Ectodermal cell (in vitro differentiated cells): Measurements from ENCODE around the gene TPM3.

Experiments used
- H3K27ac ChIP-seq: 2 replicates; pipeline ENCODE4 v1.7.0; 2013; ENCODE audit warnings: mild to moderate bottlenecking, low read depth, low read length; ENCODE audit not compliant: insufficient read depth, poor library complexity, severe bottlenecking
- H3K27me3 ChIP-seq: 2 replicates; pipeline ENCODE4 v1.7.0; 2013; ENCODE audit warnings: mild to moderate bottlenecking, low read length; ENCODE audit not compliant: insufficient read depth, control insufficient read depth, poor library complexity, severe bottlenecking
- H3K36me3 ChIP-seq: one replicate; pipeline ENCODE4 v1.7.0; 2013; ENCODE audit warnings: low read length; ENCODE audit not compliant: control insufficient read depth, insufficient read depth
- H3K4me1 ChIP-seq: one replicate; pipeline ENCODE4 v1.7.0; 2013; ENCODE audit warnings: low read length; ENCODE audit not compliant: control insufficient read depth, insufficient read depth
- H3K4me3 ChIP-seq: 2 replicates; pipeline ENCODE4 v1.7.0; 2013; ENCODE audit warnings: low read depth, low read length, control low read depth; ENCODE audit not compliant: insufficient read depth
- H3K9me3 ChIP-seq: 2 replicates; pipeline ENCODE4 v1.7.0; 2013; ENCODE audit warnings: mild to moderate bottlenecking, low read length, moderate library complexity; ENCODE audit not compliant: control insufficient read depth
- WGBS, 2 experiments: methylation state at CpG; one replicate each; pipeline ENCODE4 v1.1.7; 2013; ENCODE audit warnings: missing lambda C conversion rate in 2 of 2; 5-methylcytosine and 5-hydroxymethylcytosine counted together

TPM3 gene

GRCh38 chr1:154222918-154223317 is 31.0 kb upstream of the TPM3 start:
- no peak overlapping the region for H3K27ac ChIP-seq
- peaks cover 24% of the 10 kb centered on the region for H3K36me3 ChIP-seq
- no peak overlapping the region for H3K4me3 ChIP-seq
- 100% methylated on average over 1 of the region's 1 CpG for WGBS, 2 experiments
- H3K4me1 ChIP-seq = peaks cover 12% of the 10 kb centered on the region
- H3K27me3 ChIP-seq = no peaks in the 10 kb centered on the region
- no peaks in the 10 kb centered on the region for H3K9me3 ChIP-seq

GRCh38 chr1:154222518-154222917 is 30.6 kb upstream of the TPM3 start:
- 90% methylated on average over 1 of the region's 1 CpG; no CpG with 5 or more reads in 1 of the 2 experiments for WGBS, 2 experiments
- H3K4me1 ChIP-seq = peaks cover 12% of the 10 kb centered on the region
- no peaks in the 10 kb centered on the region for H3K9me3 ChIP-seq
- peak overlapping the region; percentile 99 for H3K4me3 ChIP-seq
- peaks cover 23% of the 10 kb centered on the region for H3K36me3 ChIP-seq
- no peaks in the 10 kb centered on the region for H3K27me3 ChIP-seq
- no peak overlapping the region for H3K27ac ChIP-seq

DNA sequence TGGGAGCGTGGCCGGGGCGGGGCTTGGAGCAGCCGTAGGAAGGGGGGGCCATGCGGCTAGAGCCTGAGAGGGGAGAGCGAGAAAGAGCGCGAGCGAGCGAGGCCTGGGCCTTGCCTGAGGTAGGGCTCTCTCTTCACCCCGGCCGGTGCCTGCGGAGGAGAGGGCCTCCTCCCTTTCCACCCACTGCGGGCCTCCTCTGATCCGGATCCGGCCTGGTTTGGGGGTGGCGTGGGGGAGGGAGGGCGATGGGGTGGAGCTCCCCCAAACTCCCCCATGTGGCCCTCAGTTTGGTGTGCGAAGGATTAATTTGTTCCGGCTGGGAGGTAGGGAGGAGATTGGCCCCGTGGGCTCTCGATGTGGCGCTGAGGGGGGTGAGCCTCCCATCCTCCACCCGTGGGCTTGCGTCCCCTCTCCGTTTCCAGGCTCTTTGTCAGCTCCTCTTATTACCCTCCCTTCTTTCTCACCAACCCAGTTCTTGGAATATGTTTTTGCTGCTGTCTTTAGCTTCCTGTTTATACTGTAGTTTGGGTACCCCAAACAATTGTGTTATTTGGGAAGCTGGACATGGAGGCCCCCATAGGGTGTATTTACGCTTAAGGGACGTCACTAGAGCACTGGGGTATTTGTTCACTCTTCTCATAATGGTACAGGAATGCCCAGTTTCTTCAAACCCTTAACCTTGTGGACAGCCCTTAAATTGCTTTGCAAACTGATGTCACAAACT is 29.5 kb upstream of the TPM3 start:
- Histone ChIP-seq H3K9me3 (no peaks in the 10 kb centered on the region), H3K27ac (peak overlapping the region; percentile 85), H3K36me3 (peaks cover 16% of the 10 kb centered on the region), H3K4me1 (peaks cover 12% of the 10 kb centered on the region), H3K4me3 (peak overlapping the region; percentile 99), H3K27me3 (no peaks in the 10 kb centered on the region)
- WGBS, 2 experiments = 1% methylated on average over 25 to 27 of the region's 28 CpGs

DNA sequence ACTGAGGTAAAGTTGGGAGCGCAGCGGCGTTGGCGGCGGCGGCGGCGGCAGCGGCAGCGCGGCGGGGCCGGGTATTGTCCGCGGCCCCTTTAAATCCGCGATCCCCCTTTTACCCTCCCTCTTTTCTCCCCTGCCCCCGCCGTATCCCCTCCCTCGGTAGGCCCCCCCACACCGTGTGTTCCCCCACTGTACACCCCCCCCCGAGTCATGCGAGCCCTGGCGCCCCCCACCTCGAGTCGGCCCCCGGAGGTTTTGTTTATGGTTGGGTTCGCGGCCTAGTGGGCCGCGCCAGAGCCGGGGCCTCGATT is 29.0 kb upstream of the TPM3 start:
- Histone ChIP-seq H3K4me1 (peaks cover 12% of the 10 kb centered on the region), H3K27me3 (no peaks in the 10 kb centered on the region), H3K36me3 (peaks cover 20% of the 10 kb centered on the region), H3K4me3 (peak overlapping the region; percentile 99), H3K9me3 (no peaks in the 10 kb centered on the region), H3K27ac (peak overlapping the region; percentile 85)
- 0% methylated on average over 29 to 31 of the region's 33 CpGs for WGBS, 2 experiments

DNA sequence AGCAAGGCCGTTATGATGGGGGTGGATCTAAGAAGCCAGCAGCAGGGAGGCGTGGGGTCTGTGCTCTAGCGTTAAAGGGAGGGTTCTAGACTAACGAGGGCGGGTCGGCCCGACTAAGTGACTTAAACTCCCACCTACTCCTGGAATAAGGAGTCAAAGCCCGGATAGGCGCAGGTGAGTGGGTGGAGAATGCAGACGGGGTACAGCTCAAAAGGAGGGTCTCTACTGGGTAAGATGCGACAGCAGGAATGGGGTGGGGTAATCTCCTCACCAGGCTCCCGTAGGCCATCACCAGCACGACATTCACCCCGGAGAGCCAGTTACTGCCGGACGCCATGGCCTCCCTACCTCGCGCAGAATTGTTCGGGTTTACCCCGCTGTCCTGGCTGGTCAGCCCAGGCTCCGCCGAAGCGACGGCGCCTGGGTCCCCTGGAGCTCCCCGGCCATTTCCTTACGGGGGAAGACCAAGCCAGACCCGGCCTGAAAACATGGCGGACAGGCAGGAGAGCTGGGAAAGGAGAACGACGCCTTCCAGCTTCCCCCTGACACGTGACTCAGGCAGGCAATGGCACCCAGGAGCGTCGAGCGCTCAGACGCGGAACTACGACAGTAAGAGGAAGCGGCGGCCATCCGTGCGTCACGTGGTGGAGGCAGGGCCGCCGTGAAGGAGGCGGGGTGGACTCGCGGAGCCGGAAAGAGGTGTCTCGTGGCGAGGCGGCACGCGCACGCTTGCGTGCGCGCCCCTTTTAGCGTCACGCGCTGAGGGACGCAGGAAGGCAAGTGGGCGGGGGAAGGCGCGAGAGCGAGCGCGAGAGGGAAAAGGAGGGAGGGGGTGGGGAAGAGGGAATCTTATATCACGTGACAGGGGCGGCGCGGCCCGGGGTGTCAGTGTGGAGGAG is 28.4 kb upstream of the TPM3 start, which contains the start of gene UBAP2L:
Gene UBAP2L (plus strand): TSS at position 885 of the 899 bp plus-strand sequence. CDS start 4,169 bp downstream, outside the sequence.
- H3K9me3 ChIP-seq = no peaks in the 10 kb centered on the region
- WGBS, 2 experiments = 0 to 1% methylated on average over 73 of the region's 73 CpGs
- H3K27me3 ChIP-seq = no peaks in the 10 kb centered on the region
- H3K27ac ChIP-seq = peak within 1 kb of the TSS; percentile 99
- peaks cover 16% of the 10 kb centered on the region for H3K36me3 ChIP-seq
- peak within 1 kb of the TSS; percentile 99 for H3K4me3 ChIP-seq
- H3K4me1 ChIP-seq = peaks cover 12% of the 10 kb centered on the region

GRCh38 chr1:154219541-154219940 is 27.6 kb upstream of the TPM3 start:
- 25 to 36% methylated on average over 5 of the region's 5 CpGs for WGBS, 2 experiments
- no peaks in the 10 kb centered on the region for H3K27me3 ChIP-seq
- peaks cover 12% of the 10 kb centered on the region for H3K4me1 ChIP-seq
- H3K9me3 ChIP-seq = no peaks in the 10 kb centered on the region
- peaks cover 18% of the 10 kb centered on the region for H3K36me3 ChIP-seq
- H3K4me3 ChIP-seq = peak overlapping the region; percentile 99
- peak overlapping the region; percentile 99 for H3K27ac ChIP-seq

GRCh38 chr1:154218545-154218944 is 26.6 kb upstream of the TPM3 start:
- Histone ChIP-seq H3K4me1 (peaks cover 12% of the 10 kb centered on the region), H3K27me3 (no peaks in the 10 kb centered on the region), H3K4me3 (peak overlapping the region; percentile 99), H3K36me3 (peaks cover 22% of the 10 kb centered on the region), H3K27ac (no peak overlapping the region), H3K9me3 (no peaks in the 10 kb centered on the region)
- 91% methylated on average over 3 of the region's 3 CpGs for WGBS, 2 experiments

DNA sequence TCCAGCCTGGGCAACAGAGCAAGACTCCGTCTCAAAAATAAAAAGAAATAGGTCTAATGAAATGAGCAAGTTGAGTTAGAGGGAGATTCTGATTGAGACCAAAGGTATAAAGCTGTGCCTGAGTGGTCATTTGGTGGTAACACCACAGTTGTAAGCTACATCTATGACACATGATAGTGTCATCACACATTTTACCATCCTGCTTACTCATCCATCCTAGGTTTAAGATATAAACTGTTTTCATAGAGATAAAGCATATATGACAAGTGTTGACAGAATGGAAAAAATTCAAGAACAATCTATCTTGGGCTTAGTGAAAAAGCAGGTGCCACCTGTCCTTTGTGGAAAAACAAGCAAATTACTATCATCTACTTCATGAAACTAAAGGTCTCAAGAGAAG is 21.4 kb upstream of the TPM3 start:
- no peaks in the 10 kb centered on the region for H3K9me3 ChIP-seq
- no peaks in the 10 kb centered on the region for H3K27me3 ChIP-seq
- H3K36me3 ChIP-seq = peaks cover 67% of the 10 kb centered on the region
- no peak overlapping the region for H3K27ac ChIP-seq
- WGBS, 2 experiments = 86 to 91% methylated on average over 1 of the region's 1 CpG
- H3K4me1 ChIP-seq = peaks cover 1% of the 10 kb centered on the region
- H3K4me3 ChIP-seq = no peak overlapping the region

DNA sequence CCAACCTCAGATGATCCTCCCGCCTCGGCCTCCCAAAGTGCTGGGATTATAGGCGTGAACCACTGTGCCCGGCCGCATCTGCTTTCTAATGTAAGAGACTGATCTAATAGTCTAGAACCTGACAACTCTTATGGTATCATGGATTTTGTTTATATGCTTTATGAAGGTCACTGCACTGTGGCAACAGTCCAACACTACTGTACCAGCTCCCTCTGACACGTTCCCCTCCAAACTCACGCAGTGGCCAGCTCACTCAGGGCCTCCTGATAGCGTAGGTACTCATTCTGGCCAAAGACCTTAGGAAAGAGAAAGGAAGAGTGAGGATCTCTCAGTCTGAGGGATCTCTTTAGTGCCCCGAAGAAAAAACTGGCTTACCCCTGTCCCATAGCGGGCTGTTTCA is 20.2 kb upstream of the TPM3 start:
- no peak overlapping the region for H3K4me3 ChIP-seq
- no peaks in the 10 kb centered on the region for H3K4me1 ChIP-seq
- H3K27me3 ChIP-seq = no peaks in the 10 kb centered on the region
- H3K36me3 ChIP-seq = peaks cover 65% of the 10 kb centered on the region
- 94 to 95% methylated on average over 10 of the region's 10 CpGs for WGBS, 2 experiments
- H3K9me3 ChIP-seq = no peaks in the 10 kb centered on the region
- no peak overlapping the region for H3K27ac ChIP-seq

- 94 to 96% methylated on average over 3 to 5 of the region's 5 CpGs for WGBS, 2 experiments
- Histone ChIP-seq H3K4me1 (no peaks in the 10 kb centered on the region), H3K27me3 (no peaks in the 10 kb centered on the region), H3K9me3 (no peaks in the 10 kb centered on the region), H3K27ac (no peak overlapping the region), H3K36me3 (peaks cover 61% of the 10 kb centered on the region), H3K4me3 (no peak overlapping the region)
Measured at GRCh38 chr1:154208677-154209388, 16.9 kb upstream of the TPM3 start.
